LNCaP clone FGC (cell line): ENCODE results near the gene MAST3.

Source experiments
- DNase-seq: peaks from one replicate; pipeline ENCODE4 v3.0.0-alpha.2; 2011; ENCODE audit warnings: low read depth
- H3K4me3 ChIP-seq: 2 replicates; pipeline ENCODE4 v1.5.1; 2011; ENCODE audit warnings: mild to moderate bottlenecking, low read depth, low read length, control low read depth
- CTCF ChIP-seq: IDR thresholded peaks from 2 replicates; pipeline ENCODE4 v1.5.1; 2012; ENCODE audit warnings: mild to moderate bottlenecking; ENCODE audit not compliant: control insufficient read depth, insufficient read depth; ENCODE audit errors: extremely low read depth

Gene MAST3

DNA sequence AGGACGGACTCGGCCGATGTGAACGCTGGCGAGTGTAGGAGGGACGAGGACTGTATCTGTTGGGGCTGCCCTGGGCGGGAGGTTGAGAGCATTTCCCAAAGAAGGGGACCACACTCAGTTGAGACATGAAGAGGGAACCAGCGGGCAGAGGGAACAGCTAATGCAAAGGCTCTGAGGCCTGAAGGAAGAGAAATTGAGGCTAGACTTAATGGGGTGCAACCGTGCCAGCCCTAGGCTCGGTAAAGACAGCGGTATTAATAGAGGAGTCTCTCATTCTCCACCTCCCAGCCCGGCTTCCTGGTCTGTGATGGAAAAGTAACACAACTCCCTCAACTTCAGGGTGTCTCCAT, 96.6 kb downstream of the MAST3 start:
- H3K4me3 ChIP-seq, result peak overlapping the region; percentile 95
- DNase-seq, result no peak
- no peak for TF ChIP-seq CTCF

DNA sequence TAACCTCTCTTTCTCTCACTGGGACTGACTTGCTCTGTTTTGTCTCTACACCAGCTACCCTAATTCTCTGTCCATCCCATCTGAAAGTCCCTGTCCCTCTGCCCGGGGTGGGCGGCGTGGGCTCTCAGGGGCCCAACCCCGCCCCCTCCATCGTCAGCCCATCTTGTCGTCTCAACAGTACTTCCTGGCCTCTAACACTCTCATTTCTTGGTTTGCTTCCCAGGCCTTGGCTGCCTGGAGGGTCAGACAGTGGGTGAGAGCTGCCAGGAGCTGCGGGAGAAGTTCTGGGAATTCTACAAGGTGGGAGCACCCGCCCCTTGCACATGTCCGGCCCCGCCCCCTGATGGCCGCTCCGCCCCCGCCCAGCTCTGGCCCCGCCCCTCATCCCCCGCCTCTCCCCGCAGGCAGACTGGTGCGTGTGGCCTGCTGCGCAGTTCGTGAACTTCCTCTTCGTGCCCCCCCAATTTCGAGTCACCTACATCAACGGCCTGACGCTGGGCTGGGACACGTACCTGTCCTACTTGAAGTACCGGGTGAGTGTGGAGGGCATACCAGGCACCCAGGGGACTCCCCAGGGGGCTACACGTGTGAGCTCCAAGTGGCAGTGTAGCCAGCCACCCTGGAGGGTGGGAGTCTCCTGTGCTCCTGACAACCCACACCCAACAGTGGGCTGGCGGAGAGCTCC, 97.1 kb downstream of the MAST3 start:
- peak overlapping the region; percentile 95 for H3K4me3 ChIP-seq
- DNase-seq, result no peak
- no peak for TF ChIP-seq CTCF

DNA sequence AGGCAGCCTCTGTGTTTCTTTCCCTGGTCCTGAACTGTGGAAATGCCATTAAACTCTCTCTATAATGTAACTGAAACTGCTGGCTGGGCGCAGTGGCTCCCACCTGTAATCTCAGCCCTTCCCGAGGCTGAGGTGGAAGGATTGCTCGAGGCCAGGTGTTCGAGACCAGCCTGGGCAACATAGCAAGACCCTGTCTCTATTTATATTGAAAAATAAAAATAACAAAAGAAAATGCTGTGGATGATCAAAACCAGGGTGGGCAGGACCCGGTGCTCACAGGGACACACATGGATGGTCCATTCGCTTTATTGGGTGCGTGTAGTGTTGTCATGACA, 98.9 kb downstream of the MAST3 start:
- TF ChIP-seq CTCF, result no peak
- no peak overlapping the region for H3K4me3 ChIP-seq
- DNase-seq, result no peak

DNA sequence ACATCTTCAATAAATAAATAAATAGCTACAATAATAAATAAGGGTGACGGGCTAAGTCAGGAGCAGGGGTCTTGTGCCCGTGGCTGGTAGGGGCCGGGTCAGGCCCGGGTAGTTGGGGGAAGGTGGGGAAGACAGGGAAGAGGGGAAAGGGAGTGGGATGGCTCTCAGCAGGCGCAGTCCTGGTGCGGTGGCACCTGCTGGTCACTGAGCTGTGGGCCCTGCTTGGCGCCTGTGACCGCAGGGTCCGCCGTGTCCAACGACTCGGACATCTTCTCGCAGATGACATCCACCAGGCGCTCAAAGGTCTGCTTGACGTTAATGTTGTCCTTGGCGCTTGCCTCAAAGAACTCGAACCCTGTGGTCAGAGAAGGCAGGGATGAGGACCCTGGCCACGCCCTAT, 99.7 kb downstream of the MAST3 start:
- DNase-seq, result no peak
- no peak overlapping the region for H3K4me3 ChIP-seq
- no peak for TF ChIP-seq CTCF

DNA sequence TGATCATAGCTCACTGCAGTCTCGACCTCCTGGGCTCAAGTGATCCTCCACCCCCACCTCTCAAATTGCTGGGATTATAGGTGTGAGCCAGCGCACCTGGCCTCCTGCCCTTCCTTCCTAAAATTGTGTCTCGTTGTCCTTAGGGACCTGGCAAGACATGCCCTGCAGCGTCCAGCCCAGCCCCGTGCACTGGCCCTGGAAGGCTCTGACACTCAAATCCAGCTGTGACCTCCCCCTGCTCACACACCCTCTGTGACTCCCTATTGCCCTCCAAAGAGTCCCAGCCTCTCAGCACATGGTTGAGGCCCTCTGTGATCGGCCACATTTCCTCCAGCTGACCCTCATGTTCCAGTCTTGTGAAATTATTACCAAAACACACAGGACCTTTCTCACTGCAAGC, 100.4 kb downstream of the MAST3 start:
- H3K4me3 ChIP-seq, result no peak overlapping the region
- DNase-seq, result no peak
- no peak for TF ChIP-seq CTCF

DNA sequence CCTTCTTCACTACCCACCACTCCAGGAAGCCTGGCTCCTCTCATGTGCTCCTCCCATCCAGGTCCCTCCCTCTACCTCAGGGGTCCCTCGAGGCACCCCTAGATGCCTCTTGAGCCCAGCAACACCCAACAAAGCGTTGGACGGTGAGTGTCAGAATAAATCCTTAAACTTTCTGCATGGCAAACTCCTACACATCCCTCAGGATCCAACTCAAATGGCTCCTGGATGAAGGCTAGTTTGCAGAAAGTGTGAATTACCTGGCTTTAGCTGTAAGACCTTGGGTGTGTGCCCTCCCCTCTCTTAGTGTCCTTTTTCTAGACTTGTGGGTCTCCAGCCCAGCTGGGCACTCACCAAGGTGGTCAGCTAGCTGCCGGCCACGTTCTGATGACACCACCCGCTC, 100.8 kb downstream of the MAST3 start:
- DNase-seq, result no peak
- no peak overlapping the region for H3K4me3 ChIP-seq
- no peak for TF ChIP-seq CTCF
